Fibroblast of skin of right quadriceps (primary cell): ENCODE measurements around the gene C2orf81.

ENCODE experiments used
- DNase-seq: peaks from one replicate; pipeline ENCODE4 v3.0.0-alpha.2; 2013

The C2orf81 gene

DNA sequence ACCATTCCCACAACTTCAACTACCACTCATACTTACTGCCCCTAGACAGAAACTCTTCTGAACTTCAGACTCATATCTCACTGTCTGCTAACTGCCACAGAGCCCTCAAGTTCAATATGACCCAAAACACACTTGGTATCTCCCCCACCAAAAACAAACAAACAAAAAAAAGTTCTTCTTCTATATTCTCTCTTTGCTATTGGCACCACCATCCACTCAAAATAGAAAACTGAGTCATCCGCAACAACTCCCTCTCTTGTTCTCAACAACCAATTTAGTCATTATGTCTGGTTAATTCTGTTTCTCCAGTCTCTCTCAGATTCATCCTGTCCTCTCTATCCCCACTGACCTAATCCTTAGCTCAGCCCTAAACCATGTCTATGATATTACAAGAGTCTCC lies 34.1 kb downstream of the C2orf81 start:
- DNase-seq, result no peak

DNA sequence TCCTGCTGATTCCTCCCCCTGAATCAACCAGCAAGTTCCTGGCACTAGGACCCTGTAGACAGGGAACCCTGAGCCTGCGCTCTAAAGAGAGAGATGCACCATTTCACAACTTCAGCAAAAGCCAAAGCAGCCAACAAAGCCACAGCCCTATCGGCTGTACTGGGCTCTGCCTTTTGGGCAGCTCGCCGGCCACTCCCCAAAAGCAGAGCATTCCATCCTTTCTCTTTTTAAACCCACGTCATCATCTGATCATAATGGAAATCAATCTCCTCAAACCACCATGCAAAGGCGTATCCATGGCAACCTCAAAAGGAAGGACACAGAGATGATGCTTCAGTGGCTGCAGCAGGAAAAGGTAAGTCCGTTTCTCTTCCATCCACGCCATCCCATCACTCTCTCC lies 36.0 kb downstream of the C2orf81 start:
- DNase-seq, result no peak

- no peak for DNase-seq
These were observed 37.4 kb downstream of the C2orf81 start for GRCh38 chr2:74384051-74384450.

DNA sequence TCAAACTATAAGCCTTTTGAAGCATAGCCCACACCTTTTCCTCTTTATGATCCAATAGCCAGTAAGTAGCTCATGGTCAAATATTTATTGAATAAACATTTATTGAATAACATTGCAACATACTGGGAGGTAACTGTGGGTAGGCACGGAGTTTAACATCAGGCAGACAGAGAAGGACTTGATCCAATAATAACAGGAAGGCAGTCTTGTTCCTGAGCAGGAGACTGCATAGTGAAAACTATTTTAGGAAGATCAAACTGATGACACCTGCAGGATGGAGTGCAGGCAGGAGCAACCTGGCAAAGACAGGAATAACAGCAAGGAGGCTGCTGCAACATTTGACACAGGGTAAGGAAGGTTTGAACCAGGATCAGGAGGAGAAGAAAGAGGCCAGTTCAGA lies 38.2 kb downstream of the C2orf81 start:
- peak; percentile 22 for DNase-seq

DNA sequence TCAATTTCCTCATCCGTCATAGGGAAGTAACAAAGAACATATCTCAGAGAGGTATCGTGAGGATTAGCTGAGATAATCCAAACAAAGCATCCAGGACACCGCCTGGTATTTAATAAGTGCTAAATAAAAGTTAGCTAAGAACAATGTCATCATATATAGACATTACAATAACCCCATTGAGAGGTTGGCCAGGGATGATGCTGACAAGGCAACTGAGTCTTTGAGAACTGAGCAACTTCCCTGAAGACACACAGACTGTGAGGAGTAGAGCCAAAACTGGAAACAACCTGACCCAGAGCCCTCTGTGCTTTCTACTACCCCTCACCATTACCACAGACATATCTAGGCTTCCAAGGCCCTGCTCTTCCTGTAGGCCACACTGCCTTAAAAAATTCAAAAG lies 39.7 kb downstream of the C2orf81 start:
- no peak for DNase-seq

- DNase-seq, result peak; percentile 60
These were observed 41.3 kb downstream of the C2orf81 start, which contains the start of gene DCTN1 for GRCh38 chr2:74379851-74380789. TSS of gene DCTN1 (minus strand) at chr2:74380311. CDS start at chr2:74380037, 274 bp downstream.

DNA sequence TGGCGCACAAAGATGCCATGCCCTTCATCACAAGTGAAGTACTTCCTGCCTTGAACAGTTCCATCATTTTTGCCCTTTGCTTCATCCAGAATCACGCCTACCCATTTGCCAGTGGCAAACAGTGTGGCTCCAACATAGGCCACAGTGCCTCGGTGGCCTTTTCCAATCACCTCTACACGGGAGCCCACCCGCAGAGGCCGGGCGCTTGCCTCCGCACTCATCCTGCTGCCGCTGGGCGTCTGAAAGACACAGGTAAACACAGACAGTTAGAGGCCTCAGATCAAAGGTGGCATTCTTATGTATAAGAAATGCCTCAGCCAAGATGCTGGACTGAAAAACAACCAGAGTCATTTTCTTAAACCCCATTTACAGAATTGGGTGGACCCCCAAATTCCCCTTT lies 43.4 kb downstream of the C2orf81 start:
- no peak for DNase-seq

- DNase-seq, result no peak
These were observed 45.6 kb downstream of the C2orf81 start for GRCh38 chr2:74375838-74376237.

DNA sequence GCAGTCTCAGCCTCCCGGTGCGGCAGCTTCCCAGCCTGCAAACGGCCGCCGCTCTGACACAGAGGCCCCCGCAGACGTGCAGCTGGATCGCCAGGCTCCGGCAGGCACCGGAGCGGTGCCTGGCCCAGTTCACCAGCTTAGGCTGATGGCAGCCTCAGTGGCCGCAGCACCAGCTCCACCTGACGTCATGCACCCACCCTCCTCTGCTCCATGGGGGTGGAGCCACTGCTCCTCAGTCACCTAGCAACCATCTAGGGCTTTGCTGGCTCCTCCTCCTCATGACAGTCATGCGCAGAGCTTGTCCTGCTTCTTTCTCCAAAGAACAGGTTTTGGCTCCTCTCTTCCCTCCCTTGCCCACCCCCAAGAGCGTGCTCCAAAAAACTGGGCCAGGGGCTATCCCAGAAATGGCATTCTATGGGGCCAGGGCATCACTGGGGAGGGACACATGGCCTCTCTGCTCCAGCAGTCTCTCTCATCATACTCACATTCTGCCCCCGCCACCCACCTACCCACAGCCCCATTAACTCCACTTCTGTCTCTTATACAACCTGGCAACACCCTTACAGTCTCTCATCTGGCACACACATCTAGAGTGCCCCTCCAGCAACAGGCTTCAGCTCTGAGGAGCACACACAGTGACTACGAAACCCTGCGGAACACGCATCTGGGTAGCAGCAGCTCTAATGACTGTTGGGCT lies 46.8 kb downstream of the C2orf81 start:
- peak; percentile 67 for DNase-seq

- no peak for DNase-seq
These were observed 47.4 kb downstream of the C2orf81 start for GRCh38 chr2:74373985-74374384.

GRCh38 chr2:74373221-74373676 lies 48.2 kb downstream of the C2orf81 start:
- peak; percentile 14 for DNase-seq

- no peak for DNase-seq
These were observed 48.7 kb downstream of the C2orf81 start for GRCh38 chr2:74372674-74373073.

DNA sequence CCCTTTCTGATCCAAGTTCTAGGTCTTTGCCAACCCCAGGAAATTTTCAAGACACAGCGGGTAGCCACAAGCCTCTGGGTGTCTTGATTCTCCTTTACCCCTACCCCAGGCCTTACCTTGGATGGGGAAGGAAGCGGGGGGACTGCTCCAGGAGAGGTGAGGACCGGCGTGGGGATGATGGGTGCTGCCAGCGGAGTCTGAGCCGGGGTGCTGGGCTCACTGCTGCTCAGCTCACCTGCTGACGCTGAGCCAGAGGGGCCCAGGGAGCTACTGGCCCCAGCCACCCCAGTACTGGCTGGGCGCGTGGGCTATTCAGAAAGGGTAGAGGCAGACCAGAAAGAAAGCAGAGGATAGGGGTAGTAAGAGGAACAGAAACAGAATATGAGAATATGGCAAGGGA lies 50.0 kb downstream of the C2orf81 start:
- no peak for DNase-seq

DNA sequence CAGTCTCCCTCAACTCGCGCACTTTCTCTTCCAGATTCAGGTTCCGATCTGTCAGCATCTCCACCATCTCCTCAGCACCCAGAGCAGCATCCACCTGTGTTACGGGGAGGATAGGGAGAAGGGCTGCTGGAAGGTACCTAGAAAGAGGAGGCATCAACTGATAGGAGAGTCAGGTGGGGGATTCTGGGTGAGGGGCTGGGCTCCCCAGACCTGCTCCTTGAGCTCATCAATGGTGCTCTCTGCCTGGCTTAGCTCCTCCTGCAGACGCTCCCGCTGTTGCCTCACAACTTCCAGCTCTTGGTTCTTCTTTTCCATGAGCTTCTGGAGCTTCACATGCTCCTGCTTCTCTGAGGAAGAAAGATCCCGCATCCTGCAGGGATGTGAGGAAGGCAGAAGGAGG lies 51.4 kb downstream of the C2orf81 start:
- DNase-seq, result no peak

DNA sequence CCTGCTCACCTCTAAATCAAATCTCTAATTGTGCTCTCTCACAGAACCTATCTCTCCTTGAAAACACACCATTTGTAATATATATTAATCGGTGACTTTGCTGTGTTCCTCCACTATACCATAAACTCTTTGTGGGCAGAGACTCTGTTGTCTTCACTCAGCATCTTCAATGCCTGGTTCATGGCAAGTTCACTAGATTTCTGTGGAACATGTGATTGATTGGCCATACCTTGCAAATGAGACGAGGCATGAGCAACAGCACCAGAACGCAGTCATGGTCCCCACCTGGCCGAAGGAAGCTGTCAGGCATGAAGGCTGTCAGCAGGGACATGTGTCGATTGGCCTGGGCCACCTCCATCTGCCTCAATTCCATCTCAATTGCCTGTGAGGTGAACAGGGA lies 52.9 kb downstream of the C2orf81 start:
- DNase-seq, result no peak

GRCh38 chr2:74367789-74368188 lies 53.6 kb downstream of the C2orf81 start:
- no peak for DNase-seq

DNA sequence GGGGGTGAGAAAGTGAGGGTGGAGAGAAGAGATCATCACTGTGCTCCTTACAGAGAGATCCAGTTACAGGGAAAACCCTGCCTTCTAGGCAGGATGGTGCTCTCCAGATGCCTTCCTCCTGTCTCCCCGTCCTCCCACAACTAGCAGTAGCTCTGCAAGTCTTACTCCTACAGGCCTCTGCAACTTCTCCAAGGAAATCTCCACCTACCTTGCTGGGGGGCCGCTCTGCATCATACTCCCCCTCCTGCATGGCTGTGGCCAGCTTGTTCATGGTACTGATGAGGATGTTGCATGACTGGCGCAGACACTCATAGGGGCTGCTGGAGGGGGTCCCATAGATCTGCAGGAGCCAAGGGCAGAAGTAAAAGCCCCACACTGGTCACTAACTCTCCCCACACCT lies 55.4 kb downstream of the C2orf81 start:
- no peak for DNase-seq

DNA sequence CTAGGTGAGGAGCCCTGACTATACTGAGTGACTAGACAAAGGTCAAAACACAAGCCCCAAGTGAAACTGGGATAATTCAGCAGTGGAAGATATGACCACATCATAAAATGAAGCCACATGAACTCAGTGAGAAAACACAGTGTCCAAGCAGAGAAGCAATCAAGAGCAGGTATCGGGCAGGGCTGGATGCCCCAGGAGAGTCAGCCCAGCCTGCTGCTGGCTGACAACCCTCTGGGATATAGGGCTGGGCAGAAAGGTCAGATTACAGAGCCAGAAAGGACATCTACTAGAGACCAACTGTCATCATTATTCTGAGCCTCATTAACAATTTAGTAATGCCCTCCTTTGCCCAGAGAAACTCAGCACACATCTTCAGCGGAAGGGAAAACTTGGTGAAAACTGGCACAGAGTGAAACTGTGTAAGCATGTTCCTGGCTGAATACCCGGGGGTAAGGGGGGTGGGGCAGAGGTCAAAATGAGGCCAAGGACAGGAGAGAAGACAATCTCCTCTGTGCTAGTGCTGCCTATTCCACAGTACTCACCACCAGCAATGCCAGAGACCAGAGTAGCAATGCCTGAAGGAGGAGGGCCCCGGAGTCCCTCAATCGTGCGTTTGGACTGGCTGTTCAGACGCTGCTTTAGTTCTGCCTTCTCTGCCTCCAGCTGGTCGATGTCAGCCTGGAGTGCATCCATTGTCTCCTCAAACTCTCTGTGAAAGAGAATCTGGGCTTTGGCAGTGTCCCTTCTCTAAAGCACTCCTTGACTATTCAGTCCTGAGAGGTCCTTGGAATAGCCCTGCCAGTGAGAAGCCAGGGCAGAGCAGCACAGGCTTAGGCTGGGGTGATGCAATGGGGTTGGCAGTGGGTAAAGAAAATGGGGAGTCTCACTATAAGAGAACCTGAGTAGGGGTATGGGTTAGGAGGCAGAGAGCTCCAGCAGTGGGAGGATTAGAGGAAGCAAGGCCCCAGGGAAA lies 56.6 kb downstream of the C2orf81 start:
- DNase-seq, result no peak
